GM12891 (cell line): ENCODE measurements around the gene TNS1.

Experiments
- POLR2A ChIP-seq: IDR thresholded peaks from 2 replicates; pipeline ENCODE4 v1.6.1; 2011; ENCODE audit warnings: low read depth, low read length, control low read depth
- POLR2AphosphoS5 ChIP-seq: IDR thresholded peaks from 2 replicates; pipeline ENCODE4 v1.6.1; 2011; ENCODE audit warnings: low read depth, low read length, control low read depth
- TAF1 ChIP-seq: IDR thresholded peaks from 2 replicates; pipeline ENCODE4 v1.6.1; 2011; ENCODE audit warnings: low read depth, low read length, control low read depth

GRCh38 chr2:217866457-217866856, 136.3 kb downstream of the TNS1 start:
- TF ChIP-seq TAF1 (no peak), POLR2A (no peak), POLR2AphosphoS5 (no peak)
